K562 treated with DMSO at 1 percent for 12 hours (cell line): ENCODE results near the gene PSG6. TPM values are rescaled to one million over a fixed set of nuclear protein-coding genes. Genes with fewer than 3 reads are reported as not detected.

Experiments used
- total RNA-seq: library from RNA; unstranded; fragments of 300-600 nt; gene quantifications from 2 replicates; pipeline ENCODE4 v1.2.3, GENCODE V29; 2022; ENCODE audit not compliant: insufficient read depth

The PSG6 gene
- total RNA-seq, result not detected in 2 replicates

GRCh38 chr19:42917634-42918033 is at the start of gene PSG6:
Gene PSG6, minus strand, starts transcription at chr19:42917894. Its CDS starts 102 bp downstream, at chr19:42917792.

GRCh38 chr19:42937107-42937506 is 19.4 kb upstream of the PSG6 start, which contains the start of gene PSG7:
Gene PSG7, minus strand, starts transcription at chr19:42937207. Its CDS starts 131 bp downstream, at chr19:42937076.

DNA sequence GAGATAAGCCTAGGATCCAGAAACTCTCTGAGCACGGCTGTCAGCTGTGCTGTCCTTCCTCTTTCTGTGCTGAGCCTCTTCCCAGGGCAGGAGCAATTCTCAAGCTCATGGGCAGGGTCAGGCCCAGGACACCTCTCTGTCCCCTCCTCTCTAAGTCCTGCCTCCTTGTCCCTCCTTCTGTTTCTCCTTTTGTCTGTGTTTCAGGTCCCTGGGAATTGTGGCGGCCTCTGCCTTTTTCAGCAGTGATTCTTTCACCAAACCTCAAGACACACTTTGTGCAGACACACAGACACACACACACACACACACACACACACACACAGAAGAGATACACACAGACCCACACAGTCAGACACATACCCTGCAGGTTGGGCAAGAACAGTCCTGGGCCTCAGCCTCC is 38.1 kb downstream of the PSG6 start, which contains the start of gene PSG1:
PSG1 (minus strand) TSS at position 101 of the 400 bp plus-strand sequence. CDS start 132 bp downstream, outside the sequence.

Other genes with a start within 250 kb of the PSG6 start
- not detected in 2 replicates for gene PSG3, start 177.4 kb downstream of the PSG6 start, total RNA-seq
- gene PSG8, start 152.2 kb downstream of the PSG6 start, total RNA-seq, result not detected in 2 replicates
- gene PSG1, start 38.2 kb downstream of the PSG6 start, total RNA-seq, result not detected in 2 replicates
- gene PSG7, start 19.3 kb upstream of the PSG6 start, total RNA-seq, result not detected in 2 replicates
- not detected in 2 replicates for gene PSG11, start 108.6 kb upstream of the PSG6 start, total RNA-seq
- not detected in 2 replicates for gene PSG2, start 164.8 kb upstream of the PSG6 start, total RNA-seq